Activated T-helper 2 cell treated with anti-CD3 and anti-CD28 coated beads, Interferon-gamma antibody, Interleukin-2, Interleukin-4, amounts not matched to agents 10 μg/mL and 5 μg/mL and 100 μg/mL, durations not matched to agents 14 hours and 24 hours and 36 hours (primary cell): Measurements from ENCODE around the gene ZBTB20. TPM values are rescaled to one million over a fixed set of nuclear protein-coding genes. Genes with fewer than 3 reads are reported as not detected.
A peak's percentile ranks its signal among the peaks of the same experiment; 100 is the strongest.

Experiments
- DNase-seq: peaks from one replicate; pipeline ENCODE4 v3.0.0; 2021; ENCODE audit warnings: low spot score
- H3K27ac Mint-ChIP-seq: one replicate; pipeline ENCODE4 v1.8.0; 2021; ENCODE audit warnings: mixed read lengths
- H3K27me3 Mint-ChIP-seq: one replicate; pipeline ENCODE4 v1.8.0; 2021; ENCODE audit warnings: low read depth, mixed read lengths
- H3K36me3 Mint-ChIP-seq: one replicate; pipeline ENCODE4 v1.8.0; 2021; ENCODE audit warnings: low read depth, mixed read lengths
- H3K4me1 Mint-ChIP-seq: one replicate; pipeline ENCODE4 v1.8.0; 2021; ENCODE audit warnings: low read depth, mixed read lengths
- H3K4me3 Mint-ChIP-seq: one replicate; pipeline ENCODE4 v1.8.0; 2021; ENCODE audit warnings: low read depth, mild to moderate bottlenecking, moderate library complexity, mixed read lengths
- H3K9me3 Mint-ChIP-seq: one replicate; pipeline ENCODE4 v1.8.0; 2021; ENCODE audit warnings: mixed read lengths
- intact Hi-C: fragments of 100-400 bp; cut with micrococcal nuclease; formaldehyde crosslinking; loops from one replicate; pipeline ENCODE4 v1.15.1; 2023
- total RNA-seq: library from RNA; stranded (reverse); gene quantifications from 2 replicates; pipeline ENCODE4 v1.2.3, GENCODE V29; 2022

ZBTB20 gene
- total RNA-seq, 1 donor from 2014 or later, result 3.3 TPM

DNA sequence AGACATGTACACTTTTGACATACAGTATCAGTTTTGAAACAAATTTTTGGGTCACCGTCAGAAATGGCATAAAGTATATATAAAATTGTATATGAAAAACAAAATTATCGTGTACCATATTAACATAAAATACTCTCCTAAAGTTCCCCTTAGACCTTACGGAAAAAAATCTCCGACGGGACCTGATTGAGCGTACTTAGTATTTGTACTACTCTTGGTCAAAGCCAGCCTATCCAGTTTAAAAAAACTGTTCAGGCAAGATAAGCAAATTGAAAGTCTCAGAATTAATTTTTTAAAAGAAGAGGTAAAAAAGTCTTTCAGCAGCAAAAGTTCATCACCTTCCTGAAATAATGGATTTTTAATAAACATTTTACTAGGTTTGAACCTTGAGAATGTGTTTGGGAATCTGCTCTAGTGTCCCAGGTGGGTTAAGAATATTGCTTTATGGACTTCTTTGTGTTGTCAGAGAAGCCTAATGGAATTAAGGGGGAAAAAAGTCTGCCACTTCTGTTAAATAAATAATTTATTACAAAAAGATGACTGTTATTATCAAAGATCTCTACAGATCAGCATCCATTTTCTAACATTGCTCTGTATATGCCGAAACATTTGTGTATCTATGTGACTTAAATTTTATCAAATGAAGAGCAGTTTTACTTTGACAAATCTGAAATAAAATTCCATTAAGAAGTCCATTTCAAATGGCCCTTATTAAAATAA lies 48.6 kb downstream of the ZBTB20 start:
- Mint-ChIP-seq H3K4me1 (peaks cover 17% of the 10 kb centered on the region), H3K27me3 (no peaks in the 10 kb centered on the region), H3K36me3 (no peaks in the 10 kb centered on the region), H3K27ac (no peak overlapping the region), H3K4me3 (no peak overlapping the region), H3K9me3 (no peaks in the 10 kb centered on the region)
- intact Hi-C loops, result no loop called here
- no peak for DNase-seq

DNA sequence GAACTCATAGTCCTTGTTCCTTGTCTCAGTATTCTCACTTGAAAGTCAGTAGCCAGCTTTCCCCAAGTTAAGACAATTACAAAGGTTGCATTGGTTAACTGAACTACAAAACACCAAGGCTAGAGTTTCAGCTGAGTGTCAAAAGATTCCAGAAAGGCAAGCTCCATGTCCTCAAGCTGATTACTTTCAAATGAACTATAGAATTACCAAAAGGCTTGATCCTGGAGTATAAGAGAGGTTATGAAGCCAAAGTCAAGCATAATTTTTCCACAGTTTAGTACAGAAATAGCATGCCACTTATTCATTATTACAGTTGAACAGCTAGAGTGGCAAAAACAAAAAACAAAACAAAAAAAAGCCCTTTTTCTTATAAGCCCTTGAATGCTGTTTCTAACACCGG lies 51.9 kb downstream of the ZBTB20 start:
- no peaks in the 10 kb centered on the region for H3K9me3 Mint-ChIP-seq
- H3K27me3 Mint-ChIP-seq, result no peaks in the 10 kb centered on the region
- H3K4me1 Mint-ChIP-seq, result peaks cover 9% of the 10 kb centered on the region
- no peaks in the 10 kb centered on the region for H3K36me3 Mint-ChIP-seq
- intact Hi-C loops, result no loop called here
- DNase-seq, result no peak
- H3K4me3 Mint-ChIP-seq, result no peak overlapping the region
- no peak overlapping the region for H3K27ac Mint-ChIP-seq

DNA sequence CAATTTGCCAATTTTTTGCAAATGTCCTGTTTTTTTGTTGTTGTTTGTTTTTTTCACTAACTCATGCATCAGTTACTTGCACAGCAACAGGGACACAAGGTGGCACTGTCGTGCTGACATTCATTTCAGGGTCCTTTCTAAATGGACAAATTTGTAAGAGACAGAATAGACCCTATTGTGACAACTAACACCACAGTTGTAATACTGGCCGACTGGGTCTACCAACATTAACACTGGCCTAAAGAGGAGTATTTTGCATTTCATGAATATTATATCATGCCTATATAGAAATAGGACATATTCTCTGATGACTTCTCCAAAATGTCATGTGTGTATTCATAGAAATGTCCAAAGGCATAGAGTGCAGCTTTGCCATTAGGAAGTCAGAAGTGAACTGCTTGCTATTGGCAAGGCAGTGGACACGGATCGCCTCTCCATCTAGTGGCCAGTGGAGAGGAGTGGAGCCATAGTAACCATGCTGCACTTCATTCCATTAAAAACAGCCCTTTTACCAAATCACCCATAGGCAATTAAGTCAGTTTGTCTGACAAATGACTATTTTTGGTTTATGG lies 54.8 kb downstream of the ZBTB20 start:
- peak; percentile 15 for DNase-seq
- Mint-ChIP-seq H3K27ac (no peak overlapping the region), H3K27me3 (no peaks in the 10 kb centered on the region), H3K4me3 (no peak overlapping the region), H3K4me1 (no peaks in the 10 kb centered on the region), H3K36me3 (no peaks in the 10 kb centered on the region), H3K9me3 (no peaks in the 10 kb centered on the region)
- intact Hi-C loops, result loop anchor here (1.0 to 5.0 kb wide), 3 partner anchors 77 to 720 kb away; no protein-coding TSS in a partner anchor

DNA sequence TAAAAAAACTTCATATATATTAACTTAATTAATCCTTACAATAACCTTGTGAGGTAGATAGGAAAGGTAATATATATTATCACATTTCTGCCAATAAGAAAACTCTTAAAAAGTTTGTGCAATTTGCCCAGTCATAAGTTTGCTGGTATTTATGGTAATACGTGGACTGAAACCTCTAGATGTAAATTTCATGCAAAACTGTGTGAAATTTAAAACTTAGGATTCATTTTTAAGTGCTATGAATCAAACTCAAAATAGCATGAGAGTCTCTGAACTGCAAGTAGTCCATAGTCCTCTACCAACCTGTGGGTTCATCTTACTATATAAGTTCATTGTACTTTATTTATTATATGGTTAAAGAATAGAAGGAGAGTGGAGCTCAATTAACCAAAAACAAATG lies 56.4 kb downstream of the ZBTB20 start:
- no peak for DNase-seq
- H3K27me3 Mint-ChIP-seq, result no peaks in the 10 kb centered on the region
- H3K36me3 Mint-ChIP-seq, result no peaks in the 10 kb centered on the region
- H3K4me3 Mint-ChIP-seq, result no peak overlapping the region
- H3K4me1 Mint-ChIP-seq, result no peaks in the 10 kb centered on the region
- intact Hi-C loops, result loop anchor here (5.0 kb wide), 1 partner anchor 722 kb away; no protein-coding TSS in a partner anchor
- H3K9me3 Mint-ChIP-seq, result no peaks in the 10 kb centered on the region
- no peak overlapping the region for H3K27ac Mint-ChIP-seq

DNA sequence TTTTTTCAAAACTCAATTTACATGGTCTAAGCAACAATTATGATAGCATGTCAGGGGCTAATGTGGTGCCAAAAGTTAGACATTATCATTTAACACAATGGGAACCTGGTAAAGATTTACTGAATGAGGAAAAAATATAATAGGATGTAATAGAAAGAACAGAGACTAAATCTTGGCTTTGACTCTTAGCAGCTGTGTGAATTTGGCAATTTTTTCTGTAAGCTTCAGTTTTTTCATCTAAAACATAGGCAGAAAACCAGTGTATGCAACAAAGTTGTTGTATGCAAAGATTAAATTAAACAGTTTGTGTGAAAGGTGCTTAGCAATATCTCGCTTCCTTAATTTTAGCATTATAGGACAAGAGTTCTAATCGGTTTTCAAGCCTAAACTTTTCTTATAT lies 57.6 kb downstream of the ZBTB20 start:
- DNase-seq, result no peak
- Mint-ChIP-seq H3K4me1 (no peaks in the 10 kb centered on the region), H3K36me3 (no peaks in the 10 kb centered on the region)

DNA sequence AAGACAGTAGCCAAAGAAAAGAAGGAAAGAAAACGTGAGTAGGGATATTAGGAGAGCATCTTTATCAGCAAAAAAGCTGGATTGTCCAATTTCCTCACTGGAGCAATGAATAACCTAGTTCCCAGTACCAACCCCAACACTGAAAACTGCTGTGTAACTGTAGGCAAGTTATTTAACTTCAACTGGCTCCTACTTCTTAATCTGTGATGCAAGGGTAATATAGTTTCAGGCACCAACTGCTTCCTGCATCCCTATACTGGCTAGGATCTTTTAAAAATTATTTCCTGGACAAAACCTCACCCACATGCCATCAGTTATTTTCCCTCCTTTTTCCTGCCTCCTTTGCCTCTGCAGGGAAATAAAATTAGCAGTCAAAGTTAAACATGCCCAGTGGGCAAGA lies 59.6 kb downstream of the ZBTB20 start:
- no peaks in the 10 kb centered on the region for H3K9me3 Mint-ChIP-seq
- DNase-seq, result no peak
- no peak overlapping the region for H3K4me3 Mint-ChIP-seq
- H3K4me1 Mint-ChIP-seq, result no peaks in the 10 kb centered on the region
- H3K27ac Mint-ChIP-seq, result no peak overlapping the region
- no peaks in the 10 kb centered on the region for H3K36me3 Mint-ChIP-seq
- intact Hi-C loops, result no loop called here
- H3K27me3 Mint-ChIP-seq, result no peaks in the 10 kb centered on the region

More for the DNA sequence above, 57.6 kb downstream of the ZBTB20 start:
- intact Hi-C loops, result no loop called here
- Mint-ChIP-seq H3K27me3 (no peaks in the 10 kb centered on the region), H3K9me3 (no peaks in the 10 kb centered on the region), H3K4me3 (no peak overlapping the region), H3K27ac (no peak overlapping the region)

DNA sequence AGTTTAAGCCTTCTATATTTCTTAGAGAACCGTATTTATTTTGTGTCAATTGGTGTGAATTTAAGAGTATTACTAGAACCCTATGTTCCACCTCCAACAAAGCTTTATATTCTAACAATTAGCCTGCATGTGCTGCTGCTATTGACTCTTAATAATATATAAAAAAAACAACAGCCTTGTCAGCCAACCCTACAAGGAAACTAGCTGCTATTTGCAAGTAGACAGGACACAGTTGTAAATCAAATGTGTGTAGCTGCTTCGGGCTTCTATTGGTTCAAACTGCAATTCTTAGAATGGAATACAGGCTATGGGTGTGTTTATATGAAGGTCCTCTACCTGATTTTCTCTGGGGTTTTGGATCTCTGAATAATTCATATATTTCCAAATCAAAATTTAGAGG lies 60.7 kb downstream of the ZBTB20 start:
- H3K36me3 Mint-ChIP-seq, result no peaks in the 10 kb centered on the region
- no peaks in the 10 kb centered on the region for H3K4me1 Mint-ChIP-seq
- no peaks in the 10 kb centered on the region for H3K27me3 Mint-ChIP-seq
- intact Hi-C loops, result no loop called here
- no peak overlapping the region for H3K27ac Mint-ChIP-seq
- no peaks in the 10 kb centered on the region for H3K9me3 Mint-ChIP-seq
- no peak overlapping the region for H3K4me3 Mint-ChIP-seq
- DNase-seq, result no peak

DNA sequence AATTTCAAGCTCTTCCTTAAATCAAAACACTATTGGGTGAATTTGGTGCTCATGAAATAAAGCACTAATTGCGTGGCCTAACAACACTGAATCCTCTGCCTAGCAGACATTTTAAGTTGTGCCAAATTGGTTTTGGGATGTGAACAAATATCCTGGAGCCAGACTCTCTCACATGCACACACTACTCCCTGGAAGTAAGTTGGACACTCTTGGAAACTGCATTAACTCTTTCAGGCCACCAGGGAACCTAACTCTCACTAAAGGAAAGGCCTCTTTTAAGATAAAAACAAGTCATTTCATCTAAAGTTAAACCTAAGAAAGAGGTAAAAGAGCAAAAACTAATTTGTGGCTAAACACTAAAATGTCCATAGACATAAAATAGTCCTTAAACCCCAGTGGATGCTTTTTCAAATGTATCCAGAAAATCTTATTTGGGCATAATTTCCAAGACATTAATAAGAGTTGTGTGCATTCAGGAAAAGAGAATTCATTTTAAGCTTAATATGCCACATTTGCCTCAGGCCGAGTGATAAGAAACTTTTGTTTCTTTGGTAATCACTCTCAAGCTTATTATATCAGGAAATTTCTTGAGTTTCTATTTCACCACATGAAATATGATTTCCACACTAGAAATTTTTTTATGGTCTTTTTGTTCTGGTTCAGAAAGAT lies 61.8 kb downstream of the ZBTB20 start:
- H3K27me3 Mint-ChIP-seq, result peaks cover 4% of the 10 kb centered on the region
- no peak overlapping the region for H3K27ac Mint-ChIP-seq
- DNase-seq, result no peak
- intact Hi-C loops, result no loop called here
- no peak overlapping the region for H3K4me3 Mint-ChIP-seq
- no peaks in the 10 kb centered on the region for H3K4me1 Mint-ChIP-seq
- no peaks in the 10 kb centered on the region for H3K9me3 Mint-ChIP-seq
- H3K36me3 Mint-ChIP-seq, result no peaks in the 10 kb centered on the region

DNA sequence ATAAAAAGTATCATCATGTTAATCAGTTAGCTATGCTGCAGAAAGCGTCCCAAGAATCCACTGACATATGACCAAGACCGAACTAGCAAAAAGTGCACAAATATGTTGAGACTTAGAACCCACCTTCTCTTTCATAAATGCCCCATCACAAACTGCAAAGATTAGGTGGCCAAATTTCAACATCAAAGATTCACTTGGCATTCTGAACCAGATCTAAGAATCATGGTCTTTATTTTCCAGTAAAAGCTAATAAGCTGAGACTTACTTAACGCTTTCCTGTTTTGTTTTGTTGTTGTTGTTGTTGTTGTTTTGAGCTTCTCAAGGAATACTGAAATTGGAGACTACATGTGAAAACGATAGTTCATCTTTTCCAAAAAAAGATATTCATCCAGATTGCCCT lies 62.4 kb downstream of the ZBTB20 start:
- no peak for DNase-seq
- Mint-ChIP-seq H3K4me3 (no peak overlapping the region), H3K4me1 (no peaks in the 10 kb centered on the region), H3K27ac (no peak overlapping the region), H3K36me3 (no peaks in the 10 kb centered on the region), H3K27me3 (peaks cover 4% of the 10 kb centered on the region), H3K9me3 (no peaks in the 10 kb centered on the region)
- intact Hi-C loops, result no loop called here

DNA sequence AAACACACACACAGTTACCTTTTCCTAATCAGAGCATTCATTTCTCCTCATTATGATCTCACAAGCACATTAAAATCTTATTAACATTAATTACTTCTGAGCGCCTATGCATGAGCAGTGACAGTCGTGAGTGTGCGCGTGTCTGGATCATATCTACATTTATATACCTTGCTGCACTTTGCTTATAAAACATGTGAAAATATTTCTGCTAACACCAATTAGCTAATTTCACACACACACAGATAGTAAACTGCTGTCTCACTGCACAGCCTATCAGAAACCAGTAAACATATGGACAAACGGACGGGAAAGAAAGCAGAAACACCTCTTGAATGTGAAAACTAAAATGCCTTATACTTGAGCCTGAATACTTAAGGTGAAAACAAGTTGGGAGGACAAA lies 64.8 kb downstream of the ZBTB20 start:
- intact Hi-C loops, result no loop called here
- Mint-ChIP-seq H3K4me1 (no peaks in the 10 kb centered on the region), H3K36me3 (no peaks in the 10 kb centered on the region), H3K27me3 (peaks cover 4% of the 10 kb centered on the region), H3K4me3 (no peak overlapping the region), H3K27ac (no peak overlapping the region), H3K9me3 (no peaks in the 10 kb centered on the region)
- no peak for DNase-seq

DNA sequence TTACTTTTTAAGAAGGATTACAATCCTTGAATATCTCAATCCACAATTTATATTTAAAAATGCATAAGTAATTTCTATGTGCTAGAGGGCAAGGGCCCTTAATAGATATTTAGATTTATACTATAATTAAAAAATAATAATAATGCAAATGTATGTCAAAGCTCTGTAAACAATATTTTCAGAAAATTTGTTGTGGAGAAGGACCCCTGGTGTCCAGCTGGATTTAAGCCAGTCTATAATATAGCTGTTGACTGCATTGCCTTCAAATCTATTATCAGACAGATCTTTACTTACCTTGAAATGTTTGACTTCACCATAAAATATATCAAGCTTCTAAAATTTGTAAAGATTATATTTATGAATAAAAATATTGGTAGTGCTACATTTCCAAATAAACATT lies 65.6 kb downstream of the ZBTB20 start:
- peaks cover 4% of the 10 kb centered on the region for H3K27me3 Mint-ChIP-seq
- intact Hi-C loops, result no loop called here

DNA sequence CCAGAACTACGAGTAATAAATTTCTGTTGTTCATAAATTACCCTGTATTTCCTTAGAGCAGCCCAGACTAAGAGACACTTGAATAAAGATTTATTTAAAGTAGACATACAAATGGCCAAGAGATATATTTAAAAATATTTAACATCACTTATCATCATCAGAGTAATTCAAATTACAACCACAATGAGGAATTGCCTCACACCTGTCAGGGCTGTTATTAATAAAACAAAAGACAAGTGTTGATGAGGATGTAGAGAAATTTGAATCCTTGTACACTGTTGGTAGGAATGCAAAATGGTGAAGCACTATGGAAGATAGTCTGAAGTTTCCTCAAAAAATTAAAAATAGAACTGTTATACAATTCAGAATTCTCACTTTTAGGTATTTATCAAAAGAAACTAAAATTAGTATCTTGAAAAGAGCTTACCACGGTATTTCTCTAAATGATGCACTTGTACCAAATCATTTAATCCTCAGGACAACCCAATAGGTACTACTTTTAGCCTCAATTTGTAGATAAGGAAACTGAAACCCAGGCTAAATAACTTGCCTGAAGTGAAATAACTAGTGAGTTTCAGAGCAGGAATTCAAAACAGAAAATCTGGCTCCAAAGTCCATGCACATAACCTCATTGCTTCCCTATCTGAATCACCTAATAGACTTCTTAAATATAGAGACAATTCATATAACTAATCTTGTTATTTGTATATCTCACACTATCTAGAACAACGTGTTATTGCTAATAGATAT lies 69.4 kb downstream of the ZBTB20 start:
- intact Hi-C loops, result no loop called here
- Mint-ChIP-seq H3K9me3 (no peaks in the 10 kb centered on the region), H3K27me3 (peaks cover 4% of the 10 kb centered on the region), H3K4me3 (no peak overlapping the region), H3K36me3 (no peaks in the 10 kb centered on the region), H3K4me1 (no peaks in the 10 kb centered on the region), H3K27ac (no peak overlapping the region)
- DNase-seq, result no peak

More for the DNA sequence above, 65.6 kb downstream of the ZBTB20 start:
- no peaks in the 10 kb centered on the region for H3K36me3 Mint-ChIP-seq
- no peak for DNase-seq
- no peaks in the 10 kb centered on the region for H3K4me1 Mint-ChIP-seq
- H3K9me3 Mint-ChIP-seq, result no peaks in the 10 kb centered on the region
- no peak overlapping the region for H3K27ac Mint-ChIP-seq
- no peak overlapping the region for H3K4me3 Mint-ChIP-seq

DNA sequence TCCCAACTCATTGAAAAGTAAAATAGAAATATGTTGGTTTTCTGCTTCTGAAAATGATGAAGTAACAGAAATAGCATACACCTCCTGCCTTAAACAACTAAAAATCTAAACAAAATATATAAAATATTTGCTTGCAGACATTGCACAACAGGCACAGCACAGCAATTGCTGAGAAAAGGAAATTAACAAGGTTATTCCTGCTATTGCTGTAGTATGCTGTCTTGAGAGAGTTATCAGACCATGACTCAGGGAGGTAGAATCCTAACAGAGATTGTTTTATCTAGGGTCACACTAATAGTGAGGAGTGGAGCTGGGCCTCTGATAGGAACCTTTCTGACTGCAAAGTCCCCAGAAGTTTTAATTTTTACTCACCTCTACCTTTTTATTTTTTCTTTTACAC lies 72.6 kb downstream of the ZBTB20 start:
- no peaks in the 10 kb centered on the region for H3K27me3 Mint-ChIP-seq
- no peaks in the 10 kb centered on the region for H3K36me3 Mint-ChIP-seq
- DNase-seq, result no peak
- H3K27ac Mint-ChIP-seq, result no peak overlapping the region
- intact Hi-C loops, result no loop called here
- H3K9me3 Mint-ChIP-seq, result no peaks in the 10 kb centered on the region
- H3K4me3 Mint-ChIP-seq, result no peak overlapping the region
- no peaks in the 10 kb centered on the region for H3K4me1 Mint-ChIP-seq
